Left hindlimb (tissue), 1 donor: ENCODE data around the gene INVS.
"Not testable (repeated sequence)": the region's sequence is repeated elsewhere in the genome, so short reads cannot be mapped to it uniquely, and the experiment has no call there.

Experiments
- DNase-seq: peaks from one replicate; pipeline ENCODE4 v3.0.0-alpha.2; 2018

The INVS gene

GRCh38 chr9:100125910-100126309 lies 26.9 kb downstream of the INVS start:
- no peak for DNase-seq

GRCh38 chr9:100126423-100126822 lies 27.4 kb downstream of the INVS start:
- DNase-seq, result no peak

GRCh38 chr9:100129772-100130171 lies 30.7 kb downstream of the INVS start:
- no peak for DNase-seq

GRCh38 chr9:100131216-100131615 lies 32.2 kb downstream of the INVS start:
- no peak for DNase-seq

GRCh38 chr9:100131875-100132430 lies 32.9 kb downstream of the INVS start:
- no peak for DNase-seq

GRCh38 chr9:100134731-100135130 lies 35.7 kb downstream of the INVS start:
- DNase-seq, result no peak

GRCh38 chr9:100136799-100137198 lies 37.8 kb downstream of the INVS start:
- not testable (repeated sequence) for DNase-seq

GRCh38 chr9:100140303-100140702 lies 41.3 kb downstream of the INVS start:
- DNase-seq, result not testable (repeated sequence)

GRCh38 chr9:100141862-100142261 lies 42.8 kb downstream of the INVS start:
- DNase-seq, result not testable (repeated sequence)

- not testable (repeated sequence) for DNase-seq
Measured at GRCh38 chr9:100145167-100145934, 46.3 kb downstream of the INVS start.

- not testable (repeated sequence) for DNase-seq
Measured at GRCh38 chr9:100145976-100146375, 46.9 kb downstream of the INVS start.

GRCh38 chr9:100150214-100150613 lies 51.2 kb downstream of the INVS start:
- DNase-seq, result no peak

GRCh38 chr9:100160021-100160420 lies 61.0 kb downstream of the INVS start:
- no peak for DNase-seq

GRCh38 chr9:100167176-100167575 lies 68.1 kb downstream of the INVS start:
- no peak for DNase-seq

- no peak for DNase-seq
Measured at GRCh38 chr9:100167915-100168654, 69.0 kb downstream of the INVS start.

GRCh38 chr9:100170085-100170484 lies 71.0 kb downstream of the INVS start:
- DNase-seq, result no peak

- DNase-seq, result no peak
Measured at GRCh38 chr9:100170556-100170955, 71.5 kb downstream of the INVS start.

GRCh38 chr9:100186356-100186755 lies 87.3 kb downstream of the INVS start:
- no peak for DNase-seq

- no peak for DNase-seq
Measured at GRCh38 chr9:100190339-100190738, 91.3 kb downstream of the INVS start.

- DNase-seq, result no peak
Measured at GRCh38 chr9:100191264-100191663, 92.2 kb downstream of the INVS start.

- DNase-seq, result no peak
Measured at GRCh38 chr9:100193078-100193477, 94.0 kb downstream of the INVS start.

- DNase-seq, result no peak
Measured at GRCh38 chr9:100196215-100196614, 97.2 kb downstream of the INVS start.

- DNase-seq, result no peak
Measured at GRCh38 chr9:100196828-100197227, 97.8 kb downstream of the INVS start.

- no peak for DNase-seq
Measured at GRCh38 chr9:100197553-100197952, 98.5 kb downstream of the INVS start.
